IMR-90 (cell line): Measurements from ENCODE around the gene FCN1.

Experiments
- CEBPB ChIP-seq: IDR thresholded peaks from 2 replicates; pipeline ENCODE4 v1.6.1; 2012; ENCODE audit warnings: low read depth, low read length, improper control_type of control experiment
- CHD1 ChIP-seq: IDR thresholded peaks from 2 replicates; pipeline ENCODE4 v1.6.1; 2012; ENCODE audit warnings: low read depth, low read length, improper control_type of control experiment
- CTCF ChIP-seq: conservative IDR thresholded peaks from 2 replicates; pipeline ENCODE4 v1.5.1; 2012; ENCODE audit warnings: mild to moderate bottlenecking, low read depth, low read length, improper control_type of control experiment
- ELK1 ChIP-seq: fragments of 150-350 bp; IDR thresholded peaks from 2 replicates; pipeline ENCODE4 v1.6.1; 2016; ENCODE audit warnings: low read depth, mild to moderate bottlenecking, low read length, moderate library complexity, borderline replicate concordance
- MAZ ChIP-seq: IDR thresholded peaks from 2 replicates; pipeline ENCODE4 v1.6.1; 2012; ENCODE audit warnings: low read depth, mild to moderate bottlenecking, low read length, improper control_type of control experiment, moderate library complexity, borderline replicate concordance
- MXI1 ChIP-seq: IDR thresholded peaks from 2 replicates; pipeline ENCODE4 v1.6.1; 2012; ENCODE audit warnings: low read depth, mild to moderate bottlenecking, low read length, moderate library complexity, borderline replicate concordance
- POLR2A ChIP-seq: IDR thresholded peaks from 2 replicates; pipeline ENCODE4 v1.6.1; 2012; ENCODE audit warnings: mild to moderate bottlenecking, low read depth, low read length
- RAD21 ChIP-seq: IDR thresholded peaks from 2 replicates; pipeline ENCODE4 v1.6.1; 2012; ENCODE audit warnings: low read length, improper control_type of control experiment
- RFX5 ChIP-seq: IDR thresholded peaks from 2 replicates; pipeline ENCODE4 v1.8.0; 2012; ENCODE audit warnings: low read depth, mild to moderate bottlenecking, low read length, moderate library complexity
- SMC3 ChIP-seq: fragments of 150-350 bp; IDR thresholded peaks from 2 replicates; pipeline ENCODE4 v1.6.1; 2016; ENCODE audit warnings: low read depth, mild to moderate bottlenecking, antibody characterized with exemption, low read length, moderate library complexity

GRCh38 chr9:134855900-134856377, 61.8 kb downstream of the FCN1 start:
- TF ChIP-seq MAZ (no peak), CTCF (no peak), POLR2A (no peak), ELK1 (no peak), RAD21 (no peak), CEBPB (no peak), SMC3 (no peak), MXI1 (no peak), CHD1 (no peak), RFX5 (no peak)
